Progenitor cell of endocrine pancreas (in vitro differentiated cells): ENCODE measurements around the gene ATP6V0D1. TPM values are rescaled to one million over a fixed set of nuclear protein-coding genes. Genes with fewer than 3 reads are reported as not detected.

Experiments used
- DNase-seq: peaks from one replicate; pipeline ENCODE4 v3.0.0; 2021; ENCODE audit warnings: low spot score; ENCODE audit not compliant: unreplicated experiment
- H3K27ac Mint-ChIP-seq: 2 replicates; pipeline ENCODE4 v1.8.0; 2021; ENCODE audit warnings: mild to moderate bottlenecking, moderate library complexity, mixed read lengths
- H3K27me3 Mint-ChIP-seq: 2 replicates; pipeline ENCODE4 v1.8.0; 2021; ENCODE audit warnings: mixed read lengths
- H3K36me3 Mint-ChIP-seq: 2 replicates; pipeline ENCODE4 v1.8.0; 2022; ENCODE audit warnings: mixed read lengths; ENCODE audit not compliant: insufficient read depth
- H3K4me1 Mint-ChIP-seq: 2 replicates; pipeline ENCODE4 v1.8.0; 2021; ENCODE audit warnings: low read depth, mixed read lengths
- H3K4me3 Mint-ChIP-seq: 2 replicates; pipeline ENCODE4 v1.8.0; 2021; ENCODE audit warnings: low read depth, mild to moderate bottlenecking, moderate library complexity, mixed read lengths
- H3K9me3 Mint-ChIP-seq: 2 replicates; pipeline ENCODE4 v1.8.0; 2021; ENCODE audit warnings: low read depth, mixed read lengths
- CTCF ChIP-seq: fragments of 200-600 bp; sonication (generic); IDR thresholded peaks from one replicate; pipeline ENCODE4 v1.5.0; 2021; ENCODE audit warnings: antibody characterized with exemption, mild to moderate bottlenecking; ENCODE audit not compliant: unreplicated experiment
- total RNA-seq: library from RNA; stranded (reverse); gene quantifications from 2 replicates; pipeline ENCODE4 v1.2.1, GENCODE V29; 2021

The ATP6V0D1 gene
- total RNA-seq, 1 donor from 2014 or later = 65.3 TPM

- H3K27me3 Mint-ChIP-seq = no peaks in the 10 kb centered on the region
- DNase-seq = no peak
- no peaks in the 10 kb centered on the region for H3K36me3 Mint-ChIP-seq
- TF ChIP-seq CTCF = no peak
- peaks cover 24% of the 10 kb centered on the region for H3K4me1 Mint-ChIP-seq
- H3K27ac Mint-ChIP-seq = peak overlapping the region; percentile 73
- no peaks in the 10 kb centered on the region for H3K9me3 Mint-ChIP-seq
- H3K4me3 Mint-ChIP-seq = peak overlapping the region; percentile 100
These were observed 1.4 kb upstream of the ATP6V0D1 start for GRCh38 chr16:67482233-67482924.

GRCh38 chr16:67481561-67482232 lies 740 bp upstream of the ATP6V0D1 start:
- Mint-ChIP-seq H3K27me3 (no peaks in the 10 kb centered on the region), H3K4me3 (peak overlapping the region; percentile 100)
- no peak for DNase-seq

GRCh38 chr16:67477960-67478554 lies 2.9 kb downstream of the ATP6V0D1 start:
- no peak for TF ChIP-seq CTCF
- Mint-ChIP-seq H3K9me3 (no peaks in the 10 kb centered on the region), H3K4me3 (peak overlapping the region; percentile 35), H3K36me3 (no peaks in the 10 kb centered on the region), H3K4me1 (peaks cover 24% of the 10 kb centered on the region), H3K27me3 (no peaks in the 10 kb centered on the region), H3K27ac (peak overlapping the region; percentile 81)
- no peak for DNase-seq

More at GRCh38 chr16:67481561-67482232, 740 bp upstream of the ATP6V0D1 start:
- peaks cover 24% of the 10 kb centered on the region for H3K4me1 Mint-ChIP-seq
- peak overlapping the region; percentile 100 for H3K27ac Mint-ChIP-seq
- TF ChIP-seq CTCF = no peak
- H3K36me3 Mint-ChIP-seq = no peaks in the 10 kb centered on the region
- H3K9me3 Mint-ChIP-seq = no peaks in the 10 kb centered on the region

GRCh38 chr16:67474551-67475455 lies 6.2 kb downstream of the ATP6V0D1 start:
- Mint-ChIP-seq H3K9me3 (no peaks in the 10 kb centered on the region), H3K36me3 (peaks cover 2% of the 10 kb centered on the region), H3K4me3 (no peak overlapping the region), H3K27ac (no peak overlapping the region), H3K4me1 (peaks cover 10% of the 10 kb centered on the region), H3K27me3 (no peaks in the 10 kb centered on the region)
- DNase-seq = no peak
- no peak for TF ChIP-seq CTCF
